HG03103 (cell line): Measurements from ENCODE around the gene FBXL19.
"Not testable (repeated sequence)": the region's sequence is repeated elsewhere in the genome, so short reads cannot be mapped to it uniquely, and the experiment has no call there.

ENCODE experiments used
- ATAC-seq: cut with Tn5 transposase; IDR thresholded peaks from one replicate; pipeline ENCODE4 v1.9.1; 2021; ENCODE audit warnings: low read depth; ENCODE audit not compliant: unreplicated experiment

Gene FBXL19

DNA sequence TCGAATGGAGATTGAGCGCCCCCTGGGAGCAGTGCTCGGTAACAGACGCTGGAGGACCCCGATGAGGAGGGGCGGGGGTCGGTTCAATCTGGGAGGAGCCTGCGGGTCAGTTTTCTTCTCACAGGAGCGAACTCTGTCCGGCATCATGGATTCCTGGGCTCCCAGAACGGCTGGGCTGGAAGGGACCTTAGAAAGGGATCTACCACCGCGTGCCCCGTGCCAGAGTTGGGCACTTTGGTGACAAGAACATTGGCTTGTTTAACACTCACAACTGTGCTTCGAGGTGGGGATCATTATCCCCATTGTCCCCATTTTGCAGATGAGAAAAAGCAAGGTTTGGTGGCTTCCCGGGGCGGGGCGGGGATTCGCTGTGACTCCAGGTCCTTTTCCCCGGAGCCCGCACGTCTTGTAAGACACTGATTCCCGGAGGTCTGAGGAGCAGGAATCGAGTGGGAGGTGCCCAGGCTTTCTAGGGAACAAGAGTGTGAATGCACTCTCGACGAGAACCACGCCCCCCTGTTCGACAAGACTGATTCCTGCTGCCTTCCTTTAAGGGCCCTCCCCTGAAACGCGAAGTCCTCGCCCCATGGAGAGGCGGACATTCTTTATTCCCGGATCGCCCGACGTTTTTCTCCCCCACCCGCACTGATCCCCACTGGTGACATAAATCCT is 1.5 kb upstream of the FBXL19 start:
- ATAC-seq: peak; percentile 11

DNA sequence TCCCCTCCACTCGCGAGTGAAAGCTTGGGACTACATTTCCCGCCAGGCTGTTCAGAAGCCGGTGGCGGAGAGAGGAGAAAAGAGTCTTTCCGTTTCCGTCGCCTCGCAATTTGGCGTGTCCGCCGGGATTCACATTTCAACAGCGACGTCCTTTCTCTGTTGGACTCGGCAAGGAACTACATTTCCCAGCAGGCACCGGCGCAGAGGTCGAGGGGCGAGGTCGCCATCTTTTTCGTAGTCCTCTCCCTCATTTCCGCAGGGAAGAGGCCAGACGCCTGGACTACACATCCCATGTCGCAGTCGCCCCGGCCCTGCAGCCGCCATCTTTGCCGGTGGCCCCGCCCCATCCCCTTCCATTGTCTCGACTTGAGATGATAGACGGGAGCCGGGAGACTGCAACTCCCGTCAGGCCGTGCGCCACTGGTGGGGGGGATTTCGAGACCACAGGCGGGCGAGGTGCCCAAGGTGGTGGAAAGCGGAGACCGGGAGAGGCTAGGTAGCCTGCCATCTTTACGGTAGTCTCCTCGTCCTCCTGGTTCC is 882 bp upstream of the FBXL19 start:
- ATAC-seq: peak; percentile 56

DNA sequence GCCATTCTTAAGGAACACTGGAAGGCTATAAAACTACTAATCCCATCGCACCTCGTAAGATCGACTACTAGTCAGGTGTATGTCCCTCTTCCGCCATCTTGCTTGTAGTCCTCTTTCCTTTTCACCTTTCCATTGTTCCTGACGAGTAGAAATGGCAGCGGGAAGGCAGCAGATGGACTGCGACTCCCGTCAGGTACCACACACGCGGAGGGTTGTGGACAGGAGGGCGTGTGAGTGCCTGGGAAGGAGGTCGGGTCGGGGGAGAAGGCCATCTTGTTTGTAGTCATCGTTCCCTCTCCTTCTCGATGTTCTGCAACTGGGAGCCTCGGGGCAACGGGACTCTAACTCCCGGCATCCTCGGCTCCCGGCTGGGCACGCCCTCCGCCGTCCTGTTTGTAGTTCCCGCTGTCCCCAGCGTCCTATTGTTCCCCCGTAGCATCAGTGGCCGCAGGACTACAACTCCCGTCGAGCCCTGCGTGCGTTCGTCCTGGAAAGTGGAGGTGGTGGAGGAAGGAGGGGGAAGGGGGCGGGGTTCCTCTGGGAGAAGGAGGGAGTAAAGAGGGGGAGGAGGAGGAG is 324 bp upstream of the FBXL19 start:
- peak; percentile 53 for ATAC-seq

DNA sequence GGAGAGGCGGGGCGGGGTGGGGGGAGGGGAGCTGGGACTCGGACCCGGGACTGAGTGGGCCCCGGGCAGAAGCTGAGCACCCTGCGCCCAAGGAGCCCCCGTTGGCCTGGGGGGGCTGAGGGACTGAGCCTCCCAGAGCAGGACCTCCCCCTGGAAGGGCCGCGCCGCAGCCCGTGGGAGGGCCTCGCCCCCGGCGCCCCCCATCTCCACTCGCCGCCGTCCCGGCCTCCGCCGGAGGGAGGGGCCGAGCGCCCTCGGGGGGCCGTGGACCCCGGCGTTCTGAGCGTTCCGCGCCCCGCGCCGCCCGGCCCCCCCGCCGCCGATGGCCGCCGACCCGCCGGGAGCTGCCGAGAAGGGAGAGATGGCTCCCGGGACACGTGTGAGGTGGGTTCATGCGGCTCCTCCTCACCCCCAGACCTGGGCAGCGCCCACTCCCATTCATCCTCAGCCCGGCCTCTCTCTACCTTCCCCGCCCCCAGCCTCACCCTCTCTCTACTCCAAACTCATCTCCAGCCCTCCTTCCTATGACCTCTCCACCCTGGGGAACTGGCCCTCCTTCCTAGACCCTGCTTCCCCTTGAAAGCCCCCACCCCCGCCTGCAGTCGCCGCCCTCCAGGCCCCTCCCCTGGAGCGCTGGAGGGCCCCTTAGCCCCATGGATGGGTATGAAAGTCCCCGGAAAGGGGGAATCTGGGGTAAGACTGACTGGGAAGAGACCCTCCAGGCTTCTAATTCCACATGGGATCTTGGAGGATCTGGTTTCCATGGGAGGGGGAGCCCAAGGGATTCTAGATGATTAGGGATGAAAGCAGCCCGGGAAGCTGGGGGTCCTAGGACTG is 922 bp downstream of the FBXL19 start:
- no peak for ATAC-seq

DNA sequence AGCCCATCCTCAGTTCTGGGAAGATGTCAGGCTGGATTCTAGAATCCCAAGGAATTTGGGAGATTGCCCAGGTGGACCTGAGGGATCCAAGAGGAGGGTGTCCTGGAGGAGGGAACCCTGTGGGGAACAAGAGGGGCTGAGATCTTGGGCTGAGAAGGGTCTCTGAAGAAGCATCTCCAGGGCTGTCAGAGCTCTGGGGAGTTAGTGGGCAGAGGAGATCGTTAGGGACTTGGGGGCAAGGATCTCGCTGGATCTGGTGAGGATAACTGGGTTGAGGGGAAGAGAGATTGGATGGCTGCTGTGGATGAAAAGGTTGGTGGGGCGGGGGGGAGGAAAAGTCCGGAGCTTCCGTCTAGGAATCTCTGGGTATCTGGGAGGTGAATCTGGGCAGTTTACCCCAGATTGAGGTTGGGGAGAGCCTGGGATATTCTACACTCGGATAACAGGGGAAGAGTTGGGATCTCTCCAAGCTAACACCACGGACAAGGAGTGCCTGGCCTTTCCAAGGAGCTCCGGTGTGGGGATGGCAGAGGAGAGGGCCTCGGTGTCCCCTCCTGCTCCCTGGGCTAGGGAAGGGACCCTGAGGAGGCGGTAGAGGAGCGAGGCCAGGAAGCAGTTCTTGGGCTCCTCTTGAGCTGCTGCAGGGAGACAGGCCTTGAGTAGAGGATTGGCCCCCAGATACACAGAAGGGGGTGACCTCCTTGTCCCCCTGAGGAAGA is 1.7 kb downstream of the FBXL19 start:
- no peak for ATAC-seq

DNA sequence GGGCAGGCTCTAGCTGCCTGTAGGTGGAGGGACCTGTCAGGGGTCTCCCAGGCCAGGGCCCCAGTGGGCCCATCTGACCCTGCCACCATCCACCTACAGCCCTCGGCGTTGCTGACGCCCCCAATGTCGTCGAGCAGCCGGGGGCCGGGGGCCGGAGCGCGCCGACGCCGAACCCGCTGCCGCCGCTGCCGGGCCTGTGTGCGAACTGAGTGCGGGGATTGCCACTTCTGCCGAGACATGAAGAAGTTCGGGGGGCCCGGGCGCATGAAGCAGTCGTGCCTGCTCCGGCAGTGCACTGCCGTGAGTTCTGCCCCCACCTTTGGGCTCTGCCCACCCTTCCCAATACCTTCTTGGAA is 2.2 kb downstream of the FBXL19 start:
- no peak for ATAC-seq

DNA sequence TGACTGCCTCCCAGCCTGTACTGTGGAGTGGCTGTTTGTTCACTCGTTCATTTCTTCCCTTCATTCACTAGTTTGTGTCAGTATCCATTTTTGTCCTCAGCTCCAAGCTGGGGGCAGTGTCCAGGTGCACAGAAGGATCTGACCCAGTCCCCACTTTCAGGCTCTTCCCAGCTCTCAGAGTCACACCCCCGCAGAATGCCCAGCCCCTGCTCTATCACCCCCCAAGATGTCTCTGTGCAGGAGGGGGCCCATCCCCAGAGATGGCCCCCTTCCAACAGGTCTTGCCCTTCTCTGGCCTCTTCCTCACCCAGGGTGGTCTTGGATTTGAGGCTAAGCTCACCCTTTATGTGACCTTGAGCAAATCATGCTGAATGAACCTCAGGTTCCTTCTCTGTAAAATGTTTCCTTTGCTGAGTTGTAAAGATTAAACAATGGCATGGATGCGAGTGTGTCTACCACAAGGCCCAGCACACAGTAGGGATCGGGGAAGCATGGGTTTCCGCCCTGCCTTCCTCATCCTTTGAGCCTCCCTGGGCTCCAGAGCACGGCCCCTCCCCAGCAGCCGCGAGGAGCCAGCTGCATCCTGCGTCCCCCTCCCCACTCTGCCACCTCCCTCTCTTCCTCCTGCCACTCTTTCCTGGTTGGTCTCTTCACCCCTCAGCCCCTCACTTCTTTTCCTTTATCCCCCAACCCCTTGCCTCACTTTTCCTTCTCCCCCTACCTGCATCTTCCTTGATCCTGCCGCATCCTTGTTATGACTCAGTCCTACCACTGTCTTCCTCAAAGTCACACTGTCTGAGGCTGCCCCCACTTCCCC is 2.8 kb downstream of the FBXL19 start:
- ATAC-seq: no peak

DNA sequence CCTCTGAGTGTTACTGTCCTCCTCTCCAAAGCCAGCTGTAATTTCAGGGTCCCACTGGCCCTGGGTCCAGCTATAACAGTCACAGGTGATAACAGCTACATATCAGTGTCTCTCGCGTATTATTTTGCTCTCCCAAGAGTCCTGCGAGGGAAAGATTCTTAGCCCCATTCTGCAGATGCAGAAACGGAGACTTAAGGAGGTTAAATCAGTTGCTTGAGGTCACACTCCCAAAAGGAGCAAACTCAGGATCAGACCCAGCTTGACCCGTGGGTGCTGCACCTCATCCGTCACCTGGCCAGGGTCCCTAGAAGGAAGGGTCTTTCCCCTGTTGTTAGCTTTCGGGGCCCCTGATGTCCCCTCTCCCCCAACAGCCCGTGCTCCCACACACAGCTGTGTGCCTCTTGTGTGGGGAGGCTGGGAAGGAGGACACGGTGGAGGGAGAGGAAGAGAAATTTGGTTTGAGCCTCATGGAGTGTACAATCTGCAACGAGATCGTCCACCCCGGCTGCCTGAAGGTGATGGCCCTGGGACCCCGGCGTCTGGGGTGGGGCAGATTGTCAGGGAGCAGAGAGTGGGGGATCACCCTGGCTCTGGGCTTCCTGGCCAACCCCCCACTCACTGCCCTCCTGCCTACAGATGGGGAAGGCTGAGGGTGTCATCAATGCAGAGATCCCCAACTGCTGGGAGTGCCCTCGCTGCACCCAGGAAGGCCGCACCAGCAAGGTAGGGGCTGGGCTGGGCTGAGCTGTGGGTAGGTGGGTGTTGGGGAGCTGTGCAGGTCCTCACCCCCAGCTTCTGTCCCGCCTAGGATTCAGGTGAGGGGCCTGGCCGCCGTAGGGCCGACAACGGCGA is 3.8 kb downstream of the FBXL19 start:
- no peak for ATAC-seq

DNA sequence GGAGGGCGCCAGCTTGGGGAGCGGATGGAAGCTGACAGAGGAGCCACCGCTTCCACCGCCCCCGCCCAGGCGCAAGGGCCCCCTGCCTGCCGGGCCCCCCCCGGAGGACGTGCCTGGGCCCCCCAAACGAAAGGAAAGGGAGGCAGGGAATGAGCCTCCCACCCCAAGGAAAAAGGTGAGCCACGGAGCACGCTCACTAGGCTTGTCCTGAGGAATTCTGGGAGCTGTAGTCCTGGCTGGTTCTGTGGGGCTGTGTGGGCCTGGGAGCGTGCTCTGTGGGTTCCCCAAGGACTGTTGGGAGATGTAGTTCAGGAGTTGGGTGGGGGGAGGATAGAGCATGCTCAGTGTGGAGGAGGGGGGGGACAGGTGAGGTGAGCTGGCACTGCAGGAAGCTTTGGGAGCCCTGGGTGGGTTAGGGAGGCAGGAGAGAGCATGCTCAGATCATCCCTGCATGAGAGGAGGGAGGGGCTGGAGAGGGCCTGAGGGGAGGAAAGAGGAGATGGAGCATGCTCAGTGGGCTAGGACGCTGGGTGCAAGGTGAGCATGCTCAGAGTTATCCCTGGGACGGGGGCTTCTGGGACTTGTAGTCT is 4.5 kb downstream of the FBXL19 start:
- no peak for ATAC-seq

DNA sequence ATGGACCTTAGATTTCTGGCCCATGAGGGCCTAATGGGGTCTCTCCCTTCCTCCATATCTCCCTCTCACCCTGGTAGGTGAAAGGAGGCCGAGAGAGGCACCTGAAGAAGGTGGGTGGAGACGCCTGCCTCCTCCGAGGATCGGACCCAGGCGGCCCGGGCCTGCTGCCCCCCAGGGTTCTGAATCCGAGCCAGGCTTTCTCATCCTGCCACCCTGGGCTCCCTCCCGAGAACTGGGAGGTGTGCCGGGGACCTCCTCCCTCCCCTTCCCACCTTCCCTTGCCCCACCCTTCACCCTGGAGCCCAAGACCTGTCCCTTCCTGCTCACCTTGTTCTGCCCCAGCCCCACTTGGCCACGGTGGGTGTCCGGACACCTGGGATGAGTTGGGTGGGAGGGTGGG is 5.0 kb downstream of the FBXL19 start:
- ATAC-seq: no peak

DNA sequence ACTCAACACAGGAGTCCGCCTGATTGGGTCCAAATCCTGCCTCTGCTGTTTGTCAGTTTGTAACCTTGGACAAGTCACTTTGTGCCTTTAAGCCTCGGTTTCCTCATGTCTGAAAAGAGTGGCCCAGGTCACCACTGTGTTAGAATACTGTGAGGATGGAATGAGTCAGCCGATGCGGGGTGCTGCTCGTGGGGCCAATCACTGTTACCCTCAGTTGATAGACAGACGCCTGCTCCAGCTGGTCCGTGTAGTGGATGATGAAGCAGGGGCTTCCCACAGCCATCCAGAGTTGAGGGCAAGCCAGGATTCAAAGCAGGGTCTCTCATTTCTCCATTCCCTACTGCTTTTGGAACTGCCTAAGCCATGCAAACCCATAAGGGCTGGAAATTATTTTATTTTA is 5.8 kb downstream of the FBXL19 start:
- ATAC-seq: no peak

DNA sequence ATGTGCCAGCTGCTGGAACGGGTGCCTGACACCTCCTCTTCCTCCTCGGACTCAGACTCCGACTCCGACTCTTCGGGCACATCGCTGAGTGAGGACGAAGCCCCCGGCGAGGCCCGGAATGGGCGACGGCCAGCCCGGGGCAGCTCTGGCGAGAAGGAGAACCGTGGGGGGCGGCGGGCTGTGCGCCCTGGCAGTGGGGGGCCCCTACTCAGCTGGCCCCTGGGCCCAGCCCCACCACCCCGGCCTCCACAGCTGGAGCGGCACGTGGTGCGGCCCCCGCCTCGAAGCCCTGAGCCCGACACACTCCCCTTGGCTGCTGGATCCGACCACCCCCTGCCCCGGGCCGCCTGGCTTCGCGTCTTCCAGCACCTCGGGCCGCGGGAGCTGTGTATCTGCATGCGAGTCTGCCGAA is 6.8 kb downstream of the FBXL19 start:
- ATAC-seq: no peak

DNA sequence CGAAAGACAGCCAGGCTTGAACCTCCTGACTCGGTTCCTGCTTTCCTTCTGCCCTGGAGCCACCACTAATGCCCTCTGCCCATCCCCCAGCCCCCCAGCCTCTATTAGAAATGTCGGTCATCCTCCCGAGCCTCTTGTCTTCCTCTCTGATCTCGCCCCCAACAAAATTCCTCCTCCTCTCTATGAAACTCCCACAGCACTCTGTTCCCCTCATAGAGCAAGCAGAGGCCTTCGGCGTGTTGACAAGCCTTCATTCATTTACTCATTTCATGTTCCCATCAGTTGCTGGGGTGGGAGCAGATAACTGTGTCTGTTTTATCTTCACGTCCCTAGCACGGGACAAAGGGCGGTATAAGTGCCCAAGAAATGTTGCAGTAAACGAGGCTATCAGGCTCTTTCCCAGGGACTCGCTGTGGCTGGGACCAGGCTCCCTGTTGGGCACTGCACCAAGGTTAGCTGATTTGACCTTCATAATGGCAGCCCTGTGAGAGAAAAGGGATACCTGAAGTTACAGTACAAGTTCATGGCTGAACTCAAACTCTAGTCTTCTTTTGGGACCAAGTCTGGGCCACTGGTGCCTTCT is 7.8 kb downstream of the FBXL19 start:
- ATAC-seq: no peak

DNA sequence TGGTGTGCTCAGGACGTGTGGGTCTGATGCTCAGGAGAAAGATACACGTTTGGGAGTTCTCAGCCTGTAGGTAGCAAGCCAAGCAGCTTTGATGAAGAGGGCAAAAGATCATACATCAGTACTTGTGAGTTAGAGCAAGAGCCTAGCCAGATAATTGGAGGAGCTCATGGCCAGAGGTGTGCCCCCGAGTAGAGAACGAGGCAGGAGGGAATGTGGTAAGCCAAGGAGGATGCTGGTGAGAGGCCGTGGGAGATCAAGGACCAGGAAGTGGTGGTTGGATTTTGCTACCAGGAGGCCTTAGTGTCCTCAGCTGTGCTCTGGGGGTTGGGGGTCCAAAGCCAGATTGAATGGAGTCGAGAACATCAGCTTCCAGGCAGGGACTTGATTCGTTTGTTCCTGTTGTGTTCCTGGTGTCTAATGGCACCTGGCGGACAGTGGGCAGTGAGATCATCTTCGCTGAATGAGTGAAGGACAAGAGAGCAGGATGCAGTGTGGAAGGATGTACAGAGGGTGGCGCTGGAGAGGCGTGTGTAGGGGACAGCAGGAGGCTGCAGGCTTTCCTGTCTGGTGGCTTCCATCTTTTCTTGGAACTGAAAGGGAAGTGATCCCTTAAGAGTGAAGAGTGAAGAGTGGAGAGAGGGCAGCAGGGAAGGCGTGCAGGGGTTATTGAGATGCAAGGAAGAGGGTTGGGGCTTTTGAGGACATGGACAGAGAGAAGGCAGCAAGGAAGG is 11.6 kb downstream of the FBXL19 start:
- ATAC-seq: no peak

DNA sequence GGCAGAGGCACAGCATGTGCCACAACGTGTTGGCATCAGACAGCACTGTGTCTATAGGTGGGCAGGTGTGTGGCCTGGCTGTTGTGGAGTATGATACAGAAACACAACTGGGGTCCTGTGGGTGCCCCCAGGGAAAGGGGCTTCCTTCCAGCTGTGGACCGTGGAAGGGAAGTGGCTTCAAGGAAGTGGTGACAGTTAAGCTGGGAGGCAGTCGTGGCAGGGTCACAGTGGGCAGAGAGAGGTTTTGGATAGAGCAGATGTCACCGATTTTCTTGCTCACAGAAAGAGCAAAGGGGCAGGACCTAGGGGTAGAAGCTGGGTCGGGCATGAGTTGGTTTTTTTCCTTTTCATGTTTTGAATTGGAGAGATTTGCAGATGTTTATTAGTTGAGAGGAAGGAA is 14.3 kb downstream of the FBXL19 start:
- ATAC-seq: no peak

DNA sequence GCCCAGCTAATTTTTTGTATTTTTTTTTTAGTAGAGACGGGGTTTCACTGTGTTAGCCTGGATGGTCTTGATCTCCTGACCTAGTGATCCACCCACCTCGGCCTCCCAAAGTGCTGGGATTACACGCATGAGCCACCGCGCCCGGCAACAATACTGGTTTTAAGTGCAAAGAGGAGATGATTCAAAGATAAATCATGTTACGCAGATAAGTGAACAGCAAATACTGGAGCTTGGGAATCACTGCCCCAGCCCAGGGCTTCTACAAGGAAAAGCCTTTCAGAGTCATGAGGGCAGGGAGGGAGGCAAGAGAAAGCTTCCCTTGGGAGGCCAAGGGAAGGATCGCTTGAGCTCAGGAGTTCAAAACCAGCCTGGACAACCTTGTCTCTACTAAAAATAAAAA is 16.2 kb downstream of the FBXL19 start:
- ATAC-seq: not testable (repeated sequence)

DNA sequence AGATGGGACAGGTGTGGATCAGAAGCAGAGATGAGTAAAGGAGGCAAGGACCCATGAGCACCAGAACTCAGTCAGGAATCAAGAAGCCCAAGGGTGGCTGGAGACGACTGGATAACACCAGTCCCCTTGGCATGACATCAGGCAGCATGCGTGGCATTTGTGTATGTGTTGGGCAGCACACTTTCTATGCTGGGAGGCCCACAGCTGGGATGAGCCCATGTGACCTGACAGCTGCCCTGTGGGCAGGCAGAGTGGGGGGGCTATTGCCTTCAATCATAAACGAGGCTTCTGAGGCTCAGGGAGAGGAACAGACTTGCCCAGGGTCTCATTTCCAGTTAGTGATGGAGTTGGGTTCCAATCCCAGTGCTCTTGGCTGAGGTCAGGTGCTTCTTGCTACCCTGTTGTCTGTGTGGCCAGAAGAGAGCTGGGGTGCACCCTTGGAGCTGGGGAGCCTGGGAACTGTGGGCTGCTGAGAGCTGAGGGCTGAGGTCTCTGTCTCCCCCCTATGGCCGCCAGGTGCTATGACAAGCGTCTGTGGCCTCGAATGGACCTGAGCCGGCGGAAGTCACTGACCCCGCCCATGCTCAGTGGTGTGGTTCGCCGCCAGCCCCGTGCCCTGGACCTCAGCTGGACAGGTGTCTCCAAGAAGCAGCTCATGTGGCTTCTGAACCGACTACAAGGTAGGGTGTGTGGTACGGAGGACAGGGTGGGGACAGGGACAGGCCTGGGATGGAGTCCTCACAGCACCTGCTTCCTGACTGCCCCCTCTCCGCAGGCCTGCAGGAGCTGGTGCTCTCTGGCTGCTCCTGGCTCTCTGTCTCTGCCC is 18.4 kb downstream of the FBXL19 start:
- ATAC-seq: peak; percentile 87
